SU-DHL-6 (cell line): Measurements from ENCODE around the gene SELENOV.

ENCODE experiments used
- H2AFZ ChIP-seq: fragments of 200-600 bp; sonication (generic); 2 replicates; pipeline ENCODE4 v1.6.1; 2014; ENCODE audit warnings: low read depth, mild to moderate bottlenecking, moderate library complexity, mixed read lengths, antibody characterized with exemption, low read length; ENCODE audit not compliant: severe bottlenecking
- H3F3A ChIP-seq: fragments of 200-600 bp; shearing (Covaris generic); 2 replicates; pipeline ENCODE4 v1.6.0; 2016; ENCODE audit warnings: antibody characterized with exemption, mild to moderate bottlenecking; ENCODE audit not compliant: insufficient read depth
- H3K27ac ChIP-seq: fragments of 200-600 bp; sonication (generic); 2 replicates; pipeline ENCODE4 v1.5.1; 2016; ENCODE audit warnings: low read depth, mild to moderate bottlenecking, low read length, moderate library complexity, mixed read lengths
- H3K27me3 ChIP-seq: fragments of 200-600 bp; sonication (generic), shearing (Covaris generic); 2 replicates; pipeline ENCODE4 v1.6.0; 2014; ENCODE audit warnings: mild to moderate bottlenecking, low read length
- H3K36me3 ChIP-seq: fragments of 200-600 bp; sonication (generic); 2 replicates; pipeline ENCODE4 v1.6.1; 2014; ENCODE audit warnings: mild to moderate bottlenecking, low read length, mixed read lengths
- H3K4me2 ChIP-seq: fragments of 300-600, 200-600 bp; shearing (Covaris generic), sonication (generic); 2 replicates; pipeline ENCODE4 v1.6.0; 2014; ENCODE audit warnings: low read length, low read depth, mild to moderate bottlenecking; ENCODE audit not compliant: poor library complexity, severe bottlenecking
- H3K4me3 ChIP-seq: fragments of 200-600 bp; sonication (generic); 2 replicates; pipeline ENCODE4 v1.5.1; 2014; ENCODE audit warnings: antibody characterized with exemption, low read length, mild to moderate bottlenecking, mixed read lengths; ENCODE audit not compliant: insufficient read depth, poor library complexity, severe bottlenecking
- H3K79me2 ChIP-seq: fragments of 200-600 bp; sonication (generic); 2 replicates; pipeline ENCODE4 v1.6.1; 2014; ENCODE audit warnings: mild to moderate bottlenecking, low read length, moderate library complexity; ENCODE audit not compliant: insufficient read depth
- H3K9ac ChIP-seq: fragments of 200-600 bp; sonication (generic); 2 replicates; pipeline ENCODE4 v1.7.0; 2014; ENCODE audit warnings: mild to moderate bottlenecking, low read length
- H3K9me2 ChIP-seq: fragments of 200-600 bp; sonication (generic); replicated peaks from 2 replicates; pipeline ENCODE4 v1.6.1; 2014; ENCODE audit warnings: low read length; ENCODE audit not compliant: insufficient read depth
- H3K9me3 ChIP-seq: fragments of 200-600 bp; sonication (generic); 2 replicates; pipeline ENCODE4 v1.6.1; 2014; ENCODE audit warnings: low read length, mixed read lengths; ENCODE audit not compliant: insufficient read depth
- H4K20me1 ChIP-seq: fragments of 200-600 bp; sonication (generic); 2 replicates; pipeline ENCODE4 v1.6.1; 2014; ENCODE audit warnings: low read depth, mild to moderate bottlenecking, antibody characterized with exemption, low read length, moderate library complexity, mixed read lengths
- EZH2phosphoT487 ChIP-seq: fragments of 200-600 bp; sonication (generic), shearing (Covaris generic); conservative IDR thresholded peaks from 2 replicates; pipeline ENCODE4 v1.6.1; 2018; ENCODE audit warnings: mild to moderate bottlenecking, antibody characterized with exemption, low read length, moderate library complexity, mixed read lengths
- TF ChIP-seq, protein P1 (sequence below): fragments of 200-600 bp; sonication (generic); IDR thresholded peaks from one replicate; pipeline ENCODE4 v1.5.1; 2017; ENCODE audit warnings: antibody characterized with exemption, mild to moderate bottlenecking, low read length, moderate library complexity; ENCODE audit not compliant: insufficient read depth, poor library complexity, severe bottlenecking

Gene SELENOV

DNA sequence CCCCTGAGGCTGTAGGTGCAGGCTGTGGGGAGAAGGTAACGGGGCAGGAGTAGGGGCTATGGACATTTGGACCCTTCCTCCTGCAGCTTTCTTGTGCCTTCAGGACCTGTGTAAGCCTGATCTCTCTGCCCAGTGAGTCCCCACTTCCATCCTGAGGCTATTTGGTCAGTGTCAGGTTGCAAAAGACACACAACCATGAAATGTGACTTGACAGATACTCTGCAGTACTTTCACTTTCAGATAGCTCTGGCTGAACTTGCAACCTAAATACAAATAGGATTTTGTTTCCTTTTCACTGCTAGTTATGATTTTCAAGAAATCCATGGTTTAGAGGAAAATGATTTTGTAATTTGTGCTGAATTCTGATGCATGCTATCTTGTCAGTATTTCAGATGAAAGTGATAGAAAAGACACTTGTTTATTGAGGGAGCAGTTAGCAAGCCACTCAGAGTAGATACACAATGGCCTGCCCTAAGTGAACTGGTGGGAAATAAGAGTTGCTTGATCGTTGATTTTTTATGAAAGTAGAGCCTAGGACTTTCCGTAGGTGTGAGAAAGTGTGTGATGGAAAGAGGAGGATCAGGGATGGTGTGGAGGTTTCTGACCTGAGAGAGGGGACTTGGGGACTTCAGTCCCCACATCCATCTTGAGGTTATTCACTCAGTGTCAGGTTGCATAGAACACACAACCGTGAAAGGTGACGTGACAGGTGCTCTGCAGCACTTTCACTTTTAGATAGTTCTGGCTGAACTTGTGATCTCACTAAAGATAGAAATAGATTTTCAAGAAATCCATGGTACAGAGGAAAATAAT lies 43.1 kb downstream of the SELENOV start:
- H3K4me2 ChIP-seq: peak overlapping the region; percentile 44
- H3K27ac ChIP-seq: no peak overlapping the region
- no peak overlapping the region for H3K4me3 ChIP-seq

DNA sequence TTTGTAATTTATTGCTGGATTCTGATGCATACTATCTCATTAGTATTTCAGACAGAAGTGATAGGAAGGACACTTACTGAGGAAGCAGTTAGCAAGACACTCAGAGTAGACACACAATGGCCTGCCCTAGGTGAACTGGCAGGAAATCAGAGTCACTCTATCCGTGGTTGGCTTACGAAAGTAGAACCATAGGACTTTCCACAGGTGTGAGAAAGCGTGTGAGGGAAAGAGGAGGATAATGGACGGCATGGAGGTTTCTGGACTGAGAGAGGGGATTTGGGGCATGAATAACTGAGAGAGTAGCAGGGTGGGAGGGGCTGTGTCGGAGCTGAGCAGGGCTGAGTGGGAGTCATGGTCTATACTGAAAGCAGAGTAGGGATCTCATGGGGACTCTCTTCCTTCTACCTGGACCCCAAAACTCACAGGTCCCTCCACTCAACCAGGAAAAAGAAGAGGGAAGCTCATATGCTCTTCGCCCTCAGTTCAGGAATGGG lies 43.7 kb downstream of the SELENOV start:
- H3F3A ChIP-seq: no peaks in the 10 kb centered on the region
- H2AFZ ChIP-seq: no peak overlapping the region
- H3K9me2 ChIP-seq: no peaks in the 10 kb centered on the region
- H3K9me3 ChIP-seq: no peaks in the 10 kb centered on the region
- H3K27ac ChIP-seq: no peak overlapping the region
- no peaks in the 10 kb centered on the region for H3K79me2 ChIP-seq
- no peaks in the 10 kb centered on the region for H3K27me3 ChIP-seq
- H3K4me3 ChIP-seq: no peak overlapping the region
- H4K20me1 ChIP-seq: no peaks in the 10 kb centered on the region
- H3K36me3 ChIP-seq: no peaks in the 10 kb centered on the region
- H3K4me2 ChIP-seq: peak overlapping the region; percentile 44
- TF ChIP-seq, protein P1, sequence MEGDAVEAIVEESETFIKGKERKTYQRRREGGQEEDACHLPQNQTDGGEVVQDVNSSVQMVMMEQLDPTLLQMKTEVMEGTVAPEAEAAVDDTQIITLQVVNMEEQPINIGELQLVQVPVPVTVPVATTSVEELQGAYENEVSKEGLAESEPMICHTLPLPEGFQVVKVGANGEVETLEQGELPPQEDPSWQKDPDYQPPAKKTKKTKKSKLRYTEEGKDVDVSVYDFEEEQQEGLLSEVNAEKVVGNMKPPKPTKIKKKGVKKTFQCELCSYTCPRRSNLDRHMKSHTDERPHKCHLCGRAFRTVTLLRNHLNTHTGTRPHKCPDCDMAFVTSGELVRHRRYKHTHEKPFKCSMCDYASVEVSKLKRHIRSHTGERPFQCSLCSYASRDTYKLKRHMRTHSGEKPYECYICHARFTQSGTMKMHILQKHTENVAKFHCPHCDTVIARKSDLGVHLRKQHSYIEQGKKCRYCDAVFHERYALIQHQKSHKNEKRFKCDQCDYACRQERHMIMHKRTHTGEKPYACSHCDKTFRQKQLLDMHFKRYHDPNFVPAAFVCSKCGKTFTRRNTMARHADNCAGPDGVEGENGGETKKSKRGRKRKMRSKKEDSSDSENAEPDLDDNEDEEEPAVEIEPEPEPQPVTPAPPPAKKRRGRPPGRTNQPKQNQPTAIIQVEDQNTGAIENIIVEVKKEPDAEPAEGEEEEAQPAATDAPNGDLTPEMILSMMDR: no peak
- TF ChIP-seq EZH2phosphoT487: no peak
- no peak overlapping the region for H3K9ac ChIP-seq

More for the DNA sequence above, 43.1 kb downstream of the SELENOV start:
- TF ChIP-seq, protein P1: no peak
- TF ChIP-seq EZH2phosphoT487: no peak
- no peaks in the 10 kb centered on the region for H3K36me3 ChIP-seq
- no peaks in the 10 kb centered on the region for H4K20me1 ChIP-seq
- H3K79me2 ChIP-seq: no peaks in the 10 kb centered on the region
- no peak overlapping the region for H2AFZ ChIP-seq
- no peaks in the 10 kb centered on the region for H3K27me3 ChIP-seq
- H3K9me2 ChIP-seq: no peaks in the 10 kb centered on the region
- H3K9ac ChIP-seq: no peak overlapping the region
- no peaks in the 10 kb centered on the region for H3K9me3 ChIP-seq
- no peaks in the 10 kb centered on the region for H3F3A ChIP-seq

DNA sequence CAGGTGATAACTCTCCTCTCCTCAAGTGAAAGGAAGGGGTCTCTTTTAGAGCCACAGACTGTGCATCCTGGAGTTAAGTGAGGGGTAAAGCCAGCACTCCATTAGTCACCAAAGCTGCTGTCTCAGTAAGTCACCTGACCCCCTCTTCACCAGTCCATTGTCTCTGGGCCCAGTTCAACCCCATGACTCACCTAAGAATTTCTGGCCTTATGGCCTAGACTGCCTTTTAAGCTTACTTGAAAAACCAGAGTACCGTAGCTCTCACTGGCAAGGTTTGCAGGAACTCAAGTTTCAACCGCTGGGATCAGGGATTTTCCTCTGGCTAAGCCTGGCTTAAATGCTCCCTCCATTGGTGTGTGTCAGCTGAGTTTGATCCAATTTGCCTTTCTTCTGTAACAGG lies 48.5 kb downstream of the SELENOV start:
- no peak overlapping the region for H3K4me3 ChIP-seq
- no peaks in the 10 kb centered on the region for H3K9me2 ChIP-seq
- TF ChIP-seq, protein P1: no peak
- TF ChIP-seq EZH2phosphoT487: no peak
- H3K27me3 ChIP-seq: no peaks in the 10 kb centered on the region
- no peaks in the 10 kb centered on the region for H3K9me3 ChIP-seq
- H3F3A ChIP-seq: no peaks in the 10 kb centered on the region
- no peak overlapping the region for H2AFZ ChIP-seq
- no peak overlapping the region for H3K4me2 ChIP-seq
- no peak overlapping the region for H3K9ac ChIP-seq
- no peaks in the 10 kb centered on the region for H3K36me3 ChIP-seq
- no peak overlapping the region for H3K27ac ChIP-seq
- no peaks in the 10 kb centered on the region for H4K20me1 ChIP-seq
- H3K79me2 ChIP-seq: no peaks in the 10 kb centered on the region
